GM12875 (cell line): ENCODE measurements around the gene CDCA4.

ENCODE experiments used
- H3K4me3 ChIP-seq: one replicate; pipeline ENCODE4 v1.5.1; 2011; ENCODE audit warnings: low read depth, low read length, control low read depth
- CTCF ChIP-seq: IDR thresholded peaks from 2 replicates; pipeline ENCODE4 v1.5.1; 2011; ENCODE audit warnings: low read depth, mild to moderate bottlenecking, control low read depth, inconsistent platforms, low read length, moderate library complexity, borderline replicate concordance; ENCODE audit not compliant: insufficient read depth

Gene CDCA4

GRCh38 chr14:105023144-105023543 is 2.3 kb upstream of the CDCA4 start:
- TF ChIP-seq CTCF = no peak
- H3K4me3 ChIP-seq = no peak overlapping the region

DNA sequence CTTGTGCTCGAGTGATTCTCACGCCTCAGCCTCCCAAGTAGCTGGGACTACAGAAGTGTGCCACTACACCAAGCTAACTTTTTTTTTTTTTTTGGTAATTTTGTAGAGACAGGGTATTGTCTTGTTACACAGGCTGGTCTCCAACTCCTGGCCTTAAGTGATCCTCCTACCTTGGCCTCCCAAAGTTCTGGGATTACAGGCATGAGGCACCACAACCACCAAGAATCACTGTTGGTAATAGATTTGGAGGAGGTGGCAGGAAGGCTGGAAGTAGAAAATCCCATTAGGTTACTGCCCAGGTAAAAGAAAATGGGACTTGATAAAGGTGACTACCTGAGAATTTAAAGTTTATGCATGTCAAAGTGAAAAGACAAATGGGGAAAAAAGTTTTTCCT is 1.4 kb upstream of the CDCA4 start:
- TF ChIP-seq CTCF = no peak
- peak overlapping the region; percentile 61 for H3K4me3 ChIP-seq

DNA sequence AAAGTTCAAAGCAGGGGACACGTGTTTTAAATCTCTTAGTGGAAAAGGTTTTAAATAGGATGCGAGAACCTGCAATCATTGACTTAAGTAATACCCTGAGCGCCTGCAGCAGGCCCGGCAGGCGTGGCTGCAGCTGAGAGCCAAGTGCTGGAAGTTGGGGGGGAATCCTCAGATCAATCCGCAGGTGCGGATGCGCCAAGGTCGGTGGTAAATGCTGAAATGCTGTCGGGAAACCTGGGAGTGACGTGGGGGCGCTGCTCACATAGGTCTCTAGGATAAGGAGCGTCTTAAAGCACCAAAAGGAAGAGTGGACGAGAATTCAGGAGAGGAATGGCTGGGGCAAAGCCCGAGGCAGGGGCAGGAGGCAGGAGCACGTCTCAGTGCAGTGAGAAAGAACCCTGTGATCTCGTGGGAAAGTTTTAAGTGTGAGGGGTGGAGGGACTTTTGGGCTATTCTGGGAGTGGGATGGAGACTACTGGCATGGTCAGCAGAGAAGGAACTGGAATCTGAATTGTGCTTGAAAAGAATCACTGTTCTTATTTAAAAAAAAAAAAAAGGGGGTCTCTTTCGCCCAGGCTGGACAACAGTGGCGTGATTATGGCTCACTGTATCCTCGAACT is 883 bp upstream of the CDCA4 start:
- peak overlapping the region; percentile 61 for H3K4me3 ChIP-seq
- no peak for TF ChIP-seq CTCF

GRCh38 chr14:105019861-105020814 is 745 bp downstream of the CDCA4 start:
- peak overlapping the region; percentile 81 for H3K4me3 ChIP-seq
- no peak for TF ChIP-seq CTCF

DNA sequence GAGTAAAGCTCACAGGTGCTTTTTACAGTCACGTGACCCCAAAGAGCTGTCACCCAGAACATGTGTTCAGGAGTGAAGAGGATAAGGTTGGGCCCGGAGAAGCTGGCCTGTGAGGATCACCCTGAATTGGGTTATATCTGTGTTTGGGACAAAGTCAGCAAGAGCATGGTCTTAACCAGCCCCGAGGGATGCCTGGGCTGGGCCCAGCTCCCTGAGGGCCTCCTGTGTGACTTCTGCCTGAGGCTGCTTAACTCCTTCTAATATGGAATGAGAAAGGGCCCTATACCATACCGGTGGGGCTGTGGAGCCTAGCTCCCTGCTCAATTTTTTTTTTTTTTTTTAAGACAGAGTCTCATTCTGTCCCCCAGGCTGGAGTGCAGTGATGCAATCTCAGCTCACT is 2.5 kb downstream of the CDCA4 start:
- TF ChIP-seq CTCF = no peak
- peak overlapping the region; percentile 15 for H3K4me3 ChIP-seq

- no peak for TF ChIP-seq CTCF
- H3K4me3 ChIP-seq = no peak overlapping the region
These were observed 5.0 kb downstream of the CDCA4 start for GRCh38 chr14:105015905-105016304.
